HCT116 (cell line): ENCODE results near the gene CRY1. TPM values are rescaled to one million over a fixed set of nuclear protein-coding genes. Genes with fewer than 3 reads are reported as not detected.

Source experiments
- ATAC-seq: fragments of 200-7000 bp; cut with Tn5 transposase; 2 replicates; pipeline ENCODE4 v1.9.1; 2020; ENCODE audit warnings: mild to moderate bottlenecking, moderate library complexity
- BruUV-seq: library from RNA; stranded (reverse); fragments of 400-500 nt; replicated peaks from 2 replicates; lab custom pipeline; 2021; lab: Mats Ljungman, UMichigan
- CTCF ChIA-PET: fragments of 300-600 bp; sonication (Branson Sonifier 250); formaldehyde crosslinking; loops from one replicate; lab custom pipeline; 2021; ENCODE audit warnings: antibody characterized with exemption; lab: Charles Lee
- POLR2A ChIA-PET: fragments of 300-600, 350-600 bp; sonication (Branson Sonifier 250); formaldehyde crosslinking; loops from one replicate; lab custom pipeline; 2021; ENCODE audit warnings: antibody characterized with exemption; lab: Charles Lee
- RAD21 ChIA-PET, 2 experiments: fragments of 300-600 bp; sonication (Branson Sonifier 250); formaldehyde crosslinking; loops; one replicate each; lab custom pipeline; 2023; ENCODE audit warnings: low total read pairs in 2 of 2; ENCODE audit not compliant: uncharacterized antibody in 2 of 2, unreplicated experiment in 2 of 2, low non-redundant PET in 1 of 2; lab: Charles Lee
- DNase-seq: peaks from one replicate; pipeline ENCODE4 v3.0.0-alpha.2; 2010; ENCODE audit warnings: low read depth, low spot score
- H2AFZ ChIP-seq: fragments of 200-600 bp; shearing (Covaris generic), sonication (generic); 2 replicates; pipeline ENCODE4 v1.6.1; 2017; ENCODE audit warnings: low read depth, mixed run types, mixed read lengths, antibody characterized with exemption, low read length; ENCODE audit not compliant: poor library complexity, severe bottlenecking
- H3K27ac ChIP-seq: 2 replicates; pipeline ENCODE4 v1.5.1; 2012; ENCODE audit warnings: low read depth, low read length
- H3K27me3 ChIP-seq: fragments of 200-600 bp; sonication (generic); 2 replicates; pipeline ENCODE4 v1.6.1; 2016; ENCODE audit warnings: mixed run types, low read length, mixed read lengths; ENCODE audit not compliant: insufficient read depth
- H3K36me3 ChIP-seq, 2 experiments: fragments of 200-500 bp in 1 of 2; fragments of 200-600 bp in 1 of 2; sonication (Bioruptor generic) in 1 of 2; sonication (generic) in 1 of 2; 2 replicates each; pipeline versions ENCODE4 v1.5.1 to v1.6.1; 2014 to 2016; ENCODE audit warnings: low read length in 2 of 2, inconsistent platforms in 1 of 2, mixed read lengths in 1 of 2, mixed run types in 1 of 2; ENCODE audit not compliant: insufficient read depth in 2 of 2, control insufficient read depth in 1 of 2
- H3K4me1 ChIP-seq, 2 experiments: fragments of 200-600 bp in 1 of 2; sonication (generic) in 1 of 2; 2 replicates each; pipeline versions ENCODE4 v1.5.1 to v1.6.1; 2012 to 2017; ENCODE audit warnings: low read length in 2 of 2, inconsistent platforms in 1 of 2, mild to moderate bottlenecking in 1 of 2, mixed read lengths in 1 of 2, mixed run types in 1 of 2, moderate library complexity in 1 of 2; ENCODE audit not compliant: insufficient read depth in 2 of 2, control insufficient read depth in 1 of 2
- H3K4me2 ChIP-seq: fragments of 200-600 bp; sonication (generic); 2 replicates; pipeline ENCODE4 v1.6.1; 2017; ENCODE audit warnings: mixed run types, low read length, mixed read lengths
- H3K4me3 ChIP-seq, 2 experiments: fragments of 200-600 bp in 1 of 2; sonication (generic) in 1 of 2; replicated peaks in 1 of 2; 2 replicates each; pipeline ENCODE4 v1.5.1; 2011 to 2016; ENCODE audit warnings: low read length in 2 of 2, control low read depth in 1 of 2, low read depth in 1 of 2, mild to moderate bottlenecking in 1 of 2, mixed read lengths in 1 of 2, mixed run types in 1 of 2
- H3K79me2 ChIP-seq: fragments of 200-600 bp; sonication (generic); 2 replicates; pipeline ENCODE4 v1.6.1; 2017; ENCODE audit warnings: mild to moderate bottlenecking, mixed run types, low read length, moderate library complexity, mixed read lengths; ENCODE audit not compliant: insufficient read depth
- H3K9ac ChIP-seq: fragments of 200-600 bp; sonication (generic); 2 replicates; pipeline ENCODE4 v1.6.1; 2016; ENCODE audit warnings: low read length, mixed read lengths
- H3K9me2 ChIP-seq: fragments of 200-600 bp; sonication (generic), shearing (Covaris generic); 2 replicates; pipeline ENCODE4 v1.6.1; 2017; ENCODE audit warnings: mixed run types, mild to moderate bottlenecking, moderate library complexity; ENCODE audit not compliant: insufficient read depth
- H3K9me3 ChIP-seq, 2 experiments: fragments of 200-500 bp in 1 of 2; fragments of 200-600 bp in 1 of 2; sonication (Bioruptor generic) in 1 of 2; sonication (generic) in 1 of 2; 2 replicates each; pipeline ENCODE4 v1.6.1; 2014 to 2017; ENCODE audit warnings: low read length in 2 of 2, mixed read lengths in 2 of 2, inconsistent platforms in 1 of 2, low read depth in 1 of 2, mild to moderate bottlenecking in 1 of 2, mixed run types in 1 of 2, moderate library complexity in 1 of 2; ENCODE audit not compliant: control insufficient read depth in 1 of 2, insufficient read depth in 1 of 2
- H4K20me1 ChIP-seq: fragments of 200-600 bp; sonication (generic), shearing (Covaris generic); 2 replicates; pipeline ENCODE4 v1.6.1; 2017; ENCODE audit warnings: mixed run types, mild to moderate bottlenecking, moderate library complexity; ENCODE audit not compliant: insufficient read depth
- CEBPB ChIP-seq: IDR thresholded peaks from 2 replicates; pipeline ENCODE4 v1.6.1; 2012; ENCODE audit warnings: low read depth
- EGR1 ChIP-seq: IDR thresholded peaks from 2 replicates; pipeline ENCODE4 v1.6.1; 2012; ENCODE audit warnings: low read depth
- POLR2A ChIP-seq: IDR thresholded peaks from 2 replicates; pipeline ENCODE4 v1.7.0; 2011; ENCODE audit warnings: borderline replicate concordance; ENCODE audit not compliant: insufficient read depth, insufficient read length; ENCODE audit errors: extremely low read depth
- POLR2AphosphoS5 ChIP-seq: IDR thresholded peaks from 2 replicates; pipeline ENCODE4 v1.6.1; 2011; ENCODE audit warnings: mild to moderate bottlenecking, low read depth, low read length, moderate library complexity
- ZNF274 ChIP-seq: fragments of 200-500 bp; sonication (Bioruptor generic); IDR thresholded peaks from 2 replicates; pipeline ENCODE4 v1.6.1; 2014; ENCODE audit warnings: mild to moderate bottlenecking, low read depth, low read length, inconsistent platforms
- intact Hi-C: fragments of 100-400 bp; cut with micrococcal nuclease; formaldehyde crosslinking; loops from 2 replicates; pipeline ENCODE4 v1.10.0; 2022
- total RNA-seq: library from RNA; stranded (reverse); gene quantifications from one replicate; pipeline ENCODE4 v1.2.1, GENCODE V29; 2021; ENCODE audit not compliant: unreplicated experiment
- TF ChIP-seq, protein P1 (sequence below), 3 experiments: fragments of 200-600 bp in 1 of 3; sonication (generic) in 1 of 3; IDR thresholded peaks in 2 of 3; conservative IDR thresholded peaks in 1 of 3; 2 replicates each; pipeline ENCODE4 v1.5.1; 2012 to 2017; ENCODE audit warnings: low read depth in 2 of 3, low read length in 2 of 3, antibody characterized with exemption in 1 of 3, borderline replicate concordance in 1 of 3, control low read depth in 1 of 3, mild to moderate bottlenecking in 1 of 3, mixed read lengths in 1 of 3, mixed run types in 1 of 3, moderate library complexity in 1 of 3; ENCODE audit not compliant: insufficient read depth in 1 of 3
- TF ChIP-seq, protein P2 (sequence below): IDR thresholded peaks from 2 replicates; pipeline ENCODE4 v1.6.1; 2012

The CRY1 gene
- total RNA-seq, 1 experiment from 2014 or later: 16.3 TPM

DNA sequence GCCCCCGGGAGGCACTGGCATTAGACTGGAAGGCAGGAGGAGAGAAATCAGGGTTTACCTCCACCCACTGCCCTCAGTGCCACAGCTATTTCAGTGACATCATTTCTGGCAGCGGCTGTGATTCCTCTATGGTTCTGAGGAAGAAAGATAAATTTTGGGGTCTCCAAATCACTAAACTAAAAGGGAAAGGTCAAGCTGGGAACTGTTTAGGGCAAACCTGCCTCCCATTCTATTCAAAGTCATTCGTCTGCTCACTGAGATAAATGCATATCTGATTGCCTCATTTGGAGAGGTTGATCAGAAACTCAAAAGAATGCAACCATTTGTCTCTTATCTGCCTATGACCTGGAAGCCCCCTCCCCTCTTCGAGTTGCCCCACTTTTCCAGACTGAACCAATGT lies 14.0 kb upstream of the CRY1 start:
- H3K4me3 ChIP-seq: no peak overlapping the region
- no peaks in the 10 kb centered on the region for H3K27me3 ChIP-seq
- BruUV-seq: no TSS peak
- ChIA-PET POLR2A (no interaction called here), CTCF (no interaction called here), RAD21 (no interaction called here)
- no peaks in the 10 kb centered on the region for H3K36me3 ChIP-seq
- H3K4me2 ChIP-seq: no peak overlapping the region
- TF ChIP-seq ZNF274: no peak
- TF ChIP-seq POLR2AphosphoS5: no peak
- TF ChIP-seq CEBPB: no peak
- no peak for TF ChIP-seq POLR2A
- no peak for TF ChIP-seq EGR1
- TF ChIP-seq, protein P1, sequence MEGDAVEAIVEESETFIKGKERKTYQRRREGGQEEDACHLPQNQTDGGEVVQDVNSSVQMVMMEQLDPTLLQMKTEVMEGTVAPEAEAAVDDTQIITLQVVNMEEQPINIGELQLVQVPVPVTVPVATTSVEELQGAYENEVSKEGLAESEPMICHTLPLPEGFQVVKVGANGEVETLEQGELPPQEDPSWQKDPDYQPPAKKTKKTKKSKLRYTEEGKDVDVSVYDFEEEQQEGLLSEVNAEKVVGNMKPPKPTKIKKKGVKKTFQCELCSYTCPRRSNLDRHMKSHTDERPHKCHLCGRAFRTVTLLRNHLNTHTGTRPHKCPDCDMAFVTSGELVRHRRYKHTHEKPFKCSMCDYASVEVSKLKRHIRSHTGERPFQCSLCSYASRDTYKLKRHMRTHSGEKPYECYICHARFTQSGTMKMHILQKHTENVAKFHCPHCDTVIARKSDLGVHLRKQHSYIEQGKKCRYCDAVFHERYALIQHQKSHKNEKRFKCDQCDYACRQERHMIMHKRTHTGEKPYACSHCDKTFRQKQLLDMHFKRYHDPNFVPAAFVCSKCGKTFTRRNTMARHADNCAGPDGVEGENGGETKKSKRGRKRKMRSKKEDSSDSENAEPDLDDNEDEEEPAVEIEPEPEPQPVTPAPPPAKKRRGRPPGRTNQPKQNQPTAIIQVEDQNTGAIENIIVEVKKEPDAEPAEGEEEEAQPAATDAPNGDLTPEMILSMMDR (IDR thresholded peaks at IDR 0.05 in 2 of 3, conservative IDR thresholded peaks at IDR 0.05 in 1 of 3; ENCODE audit: borderline replicate concordance in 1 of 3, insufficient read depth in 1 of 3, low read depth in 2 of 3, low read length in 2 of 3): no peak
- TF ChIP-seq, protein P2, sequence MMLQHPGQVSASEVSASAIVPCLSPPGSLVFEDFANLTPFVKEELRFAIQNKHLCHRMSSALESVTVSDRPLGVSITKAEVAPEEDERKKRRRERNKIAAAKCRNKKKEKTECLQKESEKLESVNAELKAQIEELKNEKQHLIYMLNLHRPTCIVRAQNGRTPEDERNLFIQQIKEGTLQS: no peak
- H2AFZ ChIP-seq: no peak overlapping the region
- peaks cover 0 to 8% of the 10 kb centered on the region in 2 experiments; a peak in 1 of 4 replicates for H3K4me1 ChIP-seq
- ATAC-seq (no peak), DNase-seq (no peak)
- no peaks in the 10 kb centered on the region for H3K9me3 ChIP-seq
- no peak overlapping the region for H3K27ac ChIP-seq
- no peaks in the 10 kb centered on the region for H4K20me1 ChIP-seq
- H3K9ac ChIP-seq: no peak overlapping the region
- intact Hi-C loops: loop anchor here (10.0 kb wide), 1 partner anchor 723 kb away; no protein-coding TSS in a partner anchor
- no peaks in the 10 kb centered on the region for H3K9me2 ChIP-seq
- no peaks in the 10 kb centered on the region for H3K79me2 ChIP-seq
